GM19025 (cell line): ENCODE measurements around the gene FOXO3.
"Not testable (repeated sequence)": the region's sequence is repeated elsewhere in the genome, so short reads cannot be mapped to it uniquely, and the experiment has no call there.

Source experiments
- ATAC-seq: cut with Tn5 transposase; IDR thresholded peaks from one replicate; pipeline ENCODE4 v1.9.1; 2021; ENCODE audit warnings: mild to moderate bottlenecking, low read depth, moderate library complexity; ENCODE audit not compliant: unreplicated experiment

Gene FOXO3

GRCh38 chr6:108560463-108561308, at the start of gene FOXO3:
Gene FOXO3, plus strand, starts transcription at chr6:108560917. Its CDS starts 292 bp downstream, at chr6:108561209.
- no peak for ATAC-seq

- no peak for ATAC-seq
Measured at GRCh38 chr6:108518714-108519576, 41.8 kb upstream of the FOXO3 start.

GRCh38 chr6:108521616-108522107, 39.1 kb upstream of the FOXO3 start:
- no peak for ATAC-seq

DNA sequence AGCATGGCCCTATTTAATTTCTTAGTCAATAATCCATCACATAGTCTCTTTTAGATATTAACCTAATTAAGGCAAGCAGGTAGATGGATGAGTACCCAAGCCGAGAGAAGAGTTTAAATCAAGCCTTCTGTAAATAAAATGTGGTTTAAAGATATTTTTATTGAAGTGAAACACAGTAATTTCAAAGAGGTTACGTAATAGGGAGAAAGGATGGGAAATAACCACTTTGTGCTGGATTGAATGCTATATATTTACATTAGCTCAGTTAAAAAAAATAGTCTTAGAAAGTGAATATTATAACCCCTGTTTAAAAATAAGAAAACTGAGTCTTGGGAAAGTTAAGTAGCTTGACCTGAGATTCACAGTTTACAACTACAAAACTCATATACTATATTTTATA, 37.0 kb upstream of the FOXO3 start:
- ATAC-seq, result no peak

DNA sequence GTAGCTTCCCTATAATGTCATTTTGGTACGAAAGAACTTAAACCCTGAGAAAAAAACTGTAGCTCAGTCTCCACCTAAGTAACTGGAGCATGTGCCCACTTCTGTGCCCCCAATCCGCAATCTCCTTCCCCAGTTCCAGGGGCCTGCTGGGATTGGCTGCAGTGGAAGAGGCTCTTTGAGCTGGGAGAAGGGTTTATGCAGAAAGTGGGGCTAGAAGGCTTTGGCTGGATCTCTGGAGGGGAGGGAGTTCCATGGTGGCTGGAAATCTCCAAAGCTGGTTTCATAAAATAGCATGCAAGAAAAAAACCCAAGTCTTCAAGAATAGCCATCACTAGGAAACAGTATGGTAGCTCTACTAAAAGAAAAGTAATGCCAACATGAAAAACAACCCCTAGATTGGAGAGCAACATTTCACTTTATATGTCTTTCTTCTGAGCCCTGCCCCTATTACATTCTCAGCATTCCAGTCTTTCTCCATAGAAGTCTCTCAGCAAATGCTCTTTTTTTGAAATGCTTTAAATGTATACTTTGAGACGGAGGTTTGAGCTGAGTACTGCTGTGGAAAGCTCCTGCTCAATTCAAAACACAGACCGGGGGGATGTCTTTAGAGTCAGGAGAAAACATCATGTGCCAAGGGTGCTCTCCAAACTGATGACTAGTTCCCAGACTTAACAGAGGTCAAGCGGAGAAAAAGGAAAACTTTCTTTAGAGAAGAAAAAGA, 36.0 kb upstream of the FOXO3 start:
- ATAC-seq, result no peak

GRCh38 chr6:108526739-108527174, 34.0 kb upstream of the FOXO3 start:
- ATAC-seq, result no peak

GRCh38 chr6:108528878-108529277, 31.8 kb upstream of the FOXO3 start:
- ATAC-seq, result no peak

- ATAC-seq, result no peak
Measured at GRCh38 chr6:108531332-108531731, 29.4 kb upstream of the FOXO3 start.

- no peak for ATAC-seq
Measured at GRCh38 chr6:108535114-108535742, 25.5 kb upstream of the FOXO3 start.

GRCh38 chr6:108535920-108536535, 24.7 kb upstream of the FOXO3 start:
- ATAC-seq, result not testable (repeated sequence)

- ATAC-seq, result peak; percentile 74
Measured at GRCh38 chr6:108541843-108542759, 18.6 kb upstream of the FOXO3 start.

DNA sequence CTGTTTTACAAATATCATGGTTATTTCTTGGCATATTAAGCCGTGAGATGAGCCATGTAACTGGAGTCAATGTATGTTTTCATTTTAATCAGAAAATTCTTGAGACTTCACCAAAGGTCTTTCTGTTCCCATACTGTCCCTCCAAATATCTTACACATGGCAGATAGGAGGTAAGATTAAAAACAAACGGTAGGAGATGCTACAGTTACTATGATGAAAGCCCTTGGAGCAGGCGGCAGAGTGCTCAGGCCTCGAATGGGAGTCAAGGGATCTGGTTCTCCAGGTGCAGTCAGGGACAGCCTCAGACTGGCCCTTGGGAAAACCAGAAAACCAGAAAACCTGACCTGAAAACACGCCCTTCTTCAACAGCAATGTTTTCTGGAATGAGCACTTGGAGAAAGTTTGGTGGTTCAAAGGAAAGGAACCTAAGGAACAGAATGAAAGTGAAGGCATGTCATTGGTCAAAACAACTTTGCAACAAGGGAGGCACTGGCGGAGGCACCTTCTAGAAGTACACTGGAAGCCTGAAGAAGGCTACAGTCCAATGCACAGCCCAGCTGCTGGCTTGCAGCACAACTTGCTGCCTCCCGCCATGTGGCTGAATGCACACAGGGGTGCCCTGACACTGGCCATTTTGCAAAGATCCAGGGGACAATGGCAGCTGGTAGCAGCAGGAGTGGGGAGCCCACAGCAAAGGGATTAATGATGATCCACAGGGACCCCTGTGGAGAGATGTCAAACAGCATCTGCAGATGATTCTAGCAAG, 17.4 kb upstream of the FOXO3 start:
- ATAC-seq, result no peak

DNA sequence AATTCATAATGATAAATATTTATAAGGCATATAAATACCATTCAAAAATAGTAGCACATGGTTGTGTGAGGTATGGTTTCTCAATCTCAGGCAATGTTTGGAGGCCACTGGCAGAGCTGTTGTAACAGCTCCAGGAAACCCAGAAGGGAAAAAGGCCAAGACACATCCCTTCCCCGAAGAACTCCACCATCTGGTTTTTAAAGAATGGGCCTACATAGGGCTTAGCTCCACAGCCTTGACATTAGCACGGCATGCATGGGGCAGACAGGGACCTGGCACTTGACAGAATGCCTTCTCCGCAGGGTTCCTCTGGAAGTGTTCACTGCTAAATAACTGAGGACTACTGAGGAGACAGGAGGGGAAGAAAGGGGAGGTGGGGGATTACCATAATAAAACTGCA, 16.1 kb upstream of the FOXO3 start:
- ATAC-seq, result no peak

GRCh38 chr6:108546079-108547049, 14.4 kb upstream of the FOXO3 start:
- ATAC-seq, result no peak

DNA sequence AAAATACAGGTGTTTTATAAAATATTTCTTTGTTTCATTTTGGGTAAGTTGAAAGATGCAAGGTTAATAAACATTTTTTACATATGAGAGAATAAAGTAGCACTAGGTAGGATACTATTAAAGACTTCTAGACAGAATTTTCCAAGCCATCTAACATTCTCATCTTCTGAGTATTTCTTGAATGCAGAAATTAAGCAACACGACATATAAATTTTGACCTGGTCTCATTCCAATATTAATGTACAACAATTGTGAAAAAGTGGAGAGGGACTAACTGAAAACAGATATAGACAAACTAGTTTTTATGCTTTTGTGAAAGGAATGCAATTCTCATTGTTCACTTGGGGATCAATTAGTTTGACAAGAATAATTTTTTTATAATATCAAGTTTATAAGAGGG, 11.5 kb upstream of the FOXO3 start:
- no peak for ATAC-seq

DNA sequence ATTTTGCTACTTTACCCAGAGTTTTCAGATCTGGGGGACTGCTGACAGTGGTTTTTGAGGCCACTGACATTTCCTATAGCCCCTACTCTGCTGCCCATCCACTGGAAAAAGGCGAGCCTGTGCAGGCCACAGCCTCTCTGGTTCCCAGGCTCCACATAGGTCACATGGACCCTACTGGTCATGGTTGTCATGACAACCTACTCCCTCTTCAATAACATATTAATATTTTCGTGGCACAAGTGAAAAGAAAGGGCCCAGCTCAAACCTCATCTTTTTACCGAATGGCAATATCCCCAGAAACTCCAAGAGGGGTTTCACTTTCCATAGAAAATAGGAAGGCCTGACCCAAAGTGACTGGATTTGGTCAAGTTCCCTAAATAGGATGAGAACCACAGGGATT, 11.0 kb upstream of the FOXO3 start:
- no peak for ATAC-seq

GRCh38 chr6:108550256-108550655, 10.5 kb upstream of the FOXO3 start:
- ATAC-seq, result no peak
